Measurements from ENCODE around the gene SCN10A.
A peak's percentile ranks its signal among the peaks of the same experiment; 100 is the strongest.

The SCN10A gene

DNA sequence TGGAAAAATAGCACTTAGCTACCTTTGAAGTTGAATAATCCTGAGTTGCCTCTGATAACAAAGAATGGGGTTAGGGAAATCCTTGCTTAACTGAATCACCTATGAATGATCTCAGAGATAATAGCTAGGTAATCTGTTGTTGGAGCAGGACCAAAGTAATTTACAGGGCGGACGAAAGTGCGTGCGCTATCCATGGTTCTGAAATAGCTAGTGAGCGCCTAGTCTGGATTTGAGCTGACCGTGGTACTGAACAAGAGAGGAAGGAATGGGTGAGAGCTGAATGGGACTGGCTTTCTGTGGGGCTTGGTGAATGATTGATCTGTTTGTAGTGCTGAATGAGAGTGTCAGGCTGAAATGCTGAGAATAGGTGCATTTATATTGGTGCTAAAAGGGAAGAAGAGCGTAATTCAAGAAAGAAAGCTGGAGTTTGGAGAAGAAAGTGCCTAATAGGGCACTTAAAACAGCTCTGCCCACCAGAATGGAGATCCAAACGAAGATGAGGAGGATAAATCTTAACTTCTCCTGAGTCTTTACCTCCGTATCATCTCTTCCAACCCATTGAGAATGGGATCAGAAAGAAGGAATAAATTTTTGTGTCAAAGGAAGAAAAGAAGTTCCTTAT is 10.1 kb downstream of the SCN10A start:
- no CpG with 5 or more reads among the region's 9 CpGs for WGBS (ENCODE audit: extremely low coverage, insufficient coverage, low lambda C conversion rate)
- H2BK15ac ChIP-seq (replicated peaks; ENCODE audit: low read depth), result no peak overlapping the region
- H3K27me3 ChIP-seq (ENCODE audit: insufficient read depth, low read length, poor library complexity), result no peaks in the 10 kb centered on the region
- no peak overlapping the region for H3K4ac ChIP-seq (ENCODE audit: low read depth, low read length)
- H3K79me1 ChIP-seq (ENCODE audit: low read length), result no peaks in the 10 kb centered on the region
- peak; percentile 91 for DNase-seq
- H3K18ac ChIP-seq (ENCODE audit: low read length), result no peak overlapping the region
- H3K4me1 ChIP-seq (ENCODE audit: control insufficient read depth, low read depth, low read length), result no peaks in the 10 kb centered on the region
- H3K23ac ChIP-seq (ENCODE audit: low read length), result no peak overlapping the region
- no peak overlapping the region for H3K4me2 ChIP-seq (ENCODE audit: low read length)
- H4K8ac ChIP-seq (ENCODE audit: low read depth, low read length), result no peak overlapping the region
- H3K9ac ChIP-seq (ENCODE audit: low read length), result no peak overlapping the region
- no peak overlapping the region for H2AK5ac ChIP-seq (ENCODE audit: low read length)
- H3K79me2 ChIP-seq (ENCODE audit: control insufficient read depth, insufficient read depth, low read length), result no peaks in the 10 kb centered on the region
- H3K27ac ChIP-seq (ENCODE audit: low read depth, low read length), result no peak overlapping the region
- no peak overlapping the region for H3K4me3 ChIP-seq (ENCODE audit: low read length)
- H3K56ac ChIP-seq (ENCODE audit: low read length), result no peak overlapping the region
- H3K36me3 ChIP-seq (ENCODE audit: control insufficient read depth, insufficient read depth, low read length), result no peaks in the 10 kb centered on the region
- H2BK120ac ChIP-seq (ENCODE audit: low read depth, low read length), result no peak overlapping the region
- H2BK5ac ChIP-seq (ENCODE audit: low read length), result no peak overlapping the region
- H4K5ac ChIP-seq (ENCODE audit: low read length), result no peak overlapping the region

DNA sequence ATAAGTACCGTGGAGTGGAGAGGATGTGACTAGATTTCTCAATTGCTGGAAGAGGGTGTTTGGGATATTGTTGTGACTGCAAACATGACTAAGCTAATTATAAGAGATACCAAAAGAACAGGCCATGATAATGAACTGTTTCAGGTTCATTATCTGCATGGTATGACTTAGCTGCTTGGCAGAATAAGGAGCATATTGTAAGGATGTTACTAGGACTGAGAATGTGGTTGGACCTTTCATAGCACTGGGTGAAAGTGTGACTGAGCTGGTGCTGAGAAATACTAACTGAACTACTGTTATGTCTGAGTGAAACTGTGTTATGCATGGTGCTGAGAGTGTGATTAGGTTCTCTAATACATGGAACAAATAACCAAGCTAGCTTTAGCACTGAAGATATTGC is 11.0 kb downstream of the SCN10A start:
- Histone ChIP-seq H3K4me2 (ENCODE audit: low read length) (no peak overlapping the region), H3K27me3 (ENCODE audit: insufficient read depth, low read length, poor library complexity) (no peaks in the 10 kb centered on the region), H3K36me3 (ENCODE audit: control insufficient read depth, insufficient read depth, low read length) (no peaks in the 10 kb centered on the region), H2BK15ac (replicated peaks; ENCODE audit: low read depth) (no peak overlapping the region), H3K23ac (ENCODE audit: low read length) (no peak overlapping the region), H4K8ac (ENCODE audit: low read depth, low read length) (no peak overlapping the region), H3K4ac (ENCODE audit: low read depth, low read length) (no peak overlapping the region), H3K18ac (ENCODE audit: low read length) (no peak overlapping the region), H3K9ac (ENCODE audit: low read length) (no peak overlapping the region), H3K56ac (ENCODE audit: low read length) (no peak overlapping the region), H4K5ac (ENCODE audit: low read length) (no peak overlapping the region), H2BK120ac (ENCODE audit: low read depth, low read length) (no peak overlapping the region), H3K79me1 (ENCODE audit: low read length) (no peaks in the 10 kb centered on the region), H3K79me2 (ENCODE audit: control insufficient read depth, insufficient read depth, low read length) (no peaks in the 10 kb centered on the region), H3K27ac (ENCODE audit: low read depth, low read length) (no peak overlapping the region), H3K4me3 (ENCODE audit: low read length) (no peak overlapping the region), H3K4me1 (ENCODE audit: control insufficient read depth, low read depth, low read length) (no peaks in the 10 kb centered on the region), H2AK5ac (ENCODE audit: low read length) (no peak overlapping the region), H2BK5ac (ENCODE audit: low read length) (no peak overlapping the region)
- DNase-seq, result no peak
- no CpG with 5 or more reads among the region's 1 CpG for WGBS (ENCODE audit: extremely low coverage, insufficient coverage, low lambda C conversion rate)

- Histone ChIP-seq H3K79me1 (ENCODE audit: low read length) (no peaks in the 10 kb centered on the region), H2AK5ac (ENCODE audit: low read length) (no peak overlapping the region), H2BK15ac (replicated peaks; ENCODE audit: low read depth) (no peak overlapping the region), H3K27ac (ENCODE audit: low read depth, low read length) (no peak overlapping the region), H3K4ac (ENCODE audit: low read depth, low read length) (no peak overlapping the region), H3K9ac (ENCODE audit: low read length) (no peak overlapping the region), H3K79me2 (ENCODE audit: control insufficient read depth, insufficient read depth, low read length) (no peaks in the 10 kb centered on the region), H4K5ac (ENCODE audit: low read length) (no peak overlapping the region), H3K4me1 (ENCODE audit: control insufficient read depth, low read depth, low read length) (no peaks in the 10 kb centered on the region), H4K8ac (ENCODE audit: low read depth, low read length) (no peak overlapping the region), H2BK120ac (ENCODE audit: low read depth, low read length) (no peak overlapping the region), H3K36me3 (ENCODE audit: control insufficient read depth, insufficient read depth, low read length) (no peaks in the 10 kb centered on the region), H3K23ac (ENCODE audit: low read length) (no peak overlapping the region), H3K18ac (ENCODE audit: low read length) (no peak overlapping the region), H3K27me3 (ENCODE audit: insufficient read depth, low read length, poor library complexity) (no peaks in the 10 kb centered on the region), H3K56ac (ENCODE audit: low read length) (no peak overlapping the region), H3K4me3 (ENCODE audit: low read length) (no peak overlapping the region), H3K4me2 (ENCODE audit: low read length) (no peak overlapping the region), H2BK5ac (ENCODE audit: low read length) (no peak overlapping the region)
- WGBS (ENCODE audit: extremely low coverage, insufficient coverage, low lambda C conversion rate), result no CpG with 5 or more reads among the region's 1 CpG
- no peak for DNase-seq
Measured at GRCh38 chr3:38800511-38800910, 15.5 kb downstream of the SCN10A start.

- Histone ChIP-seq H4K8ac (ENCODE audit: low read depth, low read length) (no peak overlapping the region), H3K4me1 (ENCODE audit: control insufficient read depth, low read depth, low read length) (no peaks in the 10 kb centered on the region), H3K27ac (ENCODE audit: low read depth, low read length) (no peak overlapping the region), H3K79me2 (ENCODE audit: control insufficient read depth, insufficient read depth, low read length) (no peaks in the 10 kb centered on the region), H3K56ac (ENCODE audit: low read length) (no peak overlapping the region), H3K4ac (ENCODE audit: low read depth, low read length) (no peak overlapping the region), H2AK5ac (ENCODE audit: low read length) (no peak overlapping the region), H3K23ac (ENCODE audit: low read length) (no peak overlapping the region), H4K5ac (ENCODE audit: low read length) (no peak overlapping the region), H2BK120ac (ENCODE audit: low read depth, low read length) (no peak overlapping the region), H3K27me3 (ENCODE audit: insufficient read depth, low read length, poor library complexity) (no peaks in the 10 kb centered on the region), H3K18ac (ENCODE audit: low read length) (no peak overlapping the region), H3K4me2 (ENCODE audit: low read length) (no peak overlapping the region), H3K79me1 (ENCODE audit: low read length) (no peaks in the 10 kb centered on the region), H2BK15ac (replicated peaks; ENCODE audit: low read depth) (no peak overlapping the region), H2BK5ac (ENCODE audit: low read length) (no peak overlapping the region), H3K4me3 (ENCODE audit: low read length) (no peak overlapping the region), H3K36me3 (ENCODE audit: control insufficient read depth, insufficient read depth, low read length) (no peaks in the 10 kb centered on the region), H3K9ac (ENCODE audit: low read length) (no peak overlapping the region)
- DNase-seq, result no peak
- no CpG with 5 or more reads among the region's 8 CpGs for WGBS (ENCODE audit: extremely low coverage, insufficient coverage, low lambda C conversion rate)
Measured at GRCh38 chr3:38793721-38794120, 22.3 kb downstream of the SCN10A start.

GRCh38 chr3:38792983-38793382 is 23.0 kb downstream of the SCN10A start:
- H3K79me2 ChIP-seq (ENCODE audit: control insufficient read depth, insufficient read depth, low read length), result no peaks in the 10 kb centered on the region
- no peak overlapping the region for H2BK120ac ChIP-seq (ENCODE audit: low read depth, low read length)
- no peaks in the 10 kb centered on the region for H3K27me3 ChIP-seq (ENCODE audit: insufficient read depth, low read length, poor library complexity)
- no peak overlapping the region for H3K23ac ChIP-seq (ENCODE audit: low read length)
- no peak overlapping the region for H4K8ac ChIP-seq (ENCODE audit: low read depth, low read length)
- no peaks in the 10 kb centered on the region for H3K4me1 ChIP-seq (ENCODE audit: control insufficient read depth, low read depth, low read length)
- H3K36me3 ChIP-seq (ENCODE audit: control insufficient read depth, insufficient read depth, low read length), result no peaks in the 10 kb centered on the region
- no peak overlapping the region for H3K18ac ChIP-seq (ENCODE audit: low read length)
- H3K4me3 ChIP-seq (ENCODE audit: low read length), result no peak overlapping the region
- H3K79me1 ChIP-seq (ENCODE audit: low read length), result no peaks in the 10 kb centered on the region
- no peak for DNase-seq
- H3K4ac ChIP-seq (ENCODE audit: low read depth, low read length), result no peak overlapping the region
- H2AK5ac ChIP-seq (ENCODE audit: low read length), result no peak overlapping the region
- no peak overlapping the region for H2BK15ac ChIP-seq (replicated peaks; ENCODE audit: low read depth)
- H4K5ac ChIP-seq (ENCODE audit: low read length), result no peak overlapping the region
- no CpG with 5 or more reads among the region's 1 CpG for WGBS (ENCODE audit: extremely low coverage, insufficient coverage, low lambda C conversion rate)
- no peak overlapping the region for H3K9ac ChIP-seq (ENCODE audit: low read length)
- no peak overlapping the region for H3K27ac ChIP-seq (ENCODE audit: low read depth, low read length)
- H3K4me2 ChIP-seq (ENCODE audit: low read length), result no peak overlapping the region
- H2BK5ac ChIP-seq (ENCODE audit: low read length), result no peak overlapping the region
- no peak overlapping the region for H3K56ac ChIP-seq (ENCODE audit: low read length)

- Histone ChIP-seq H3K4me2 (ENCODE audit: low read length) (no peak overlapping the region), H3K56ac (ENCODE audit: low read length) (no peak overlapping the region), H3K27ac (ENCODE audit: low read depth, low read length) (no peak overlapping the region), H4K8ac (ENCODE audit: low read depth, low read length) (no peak overlapping the region), H2BK120ac (ENCODE audit: low read depth, low read length) (no peak overlapping the region), H4K5ac (ENCODE audit: low read length) (no peak overlapping the region), H3K4me3 (ENCODE audit: low read length) (no peak overlapping the region), H3K79me2 (ENCODE audit: control insufficient read depth, insufficient read depth, low read length) (no peaks in the 10 kb centered on the region), H2BK5ac (ENCODE audit: low read length) (no peak overlapping the region), H2BK15ac (replicated peaks; ENCODE audit: low read depth) (no peak overlapping the region), H3K18ac (ENCODE audit: low read length) (no peak overlapping the region), H3K4ac (ENCODE audit: low read depth, low read length) (no peak overlapping the region), H3K4me1 (ENCODE audit: control insufficient read depth, low read depth, low read length) (no peaks in the 10 kb centered on the region), H3K27me3 (ENCODE audit: insufficient read depth, low read length, poor library complexity) (no peaks in the 10 kb centered on the region), H3K23ac (ENCODE audit: low read length) (no peak overlapping the region), H3K79me1 (ENCODE audit: low read length) (no peaks in the 10 kb centered on the region), H3K36me3 (ENCODE audit: control insufficient read depth, insufficient read depth, low read length) (no peaks in the 10 kb centered on the region), H3K9ac (ENCODE audit: low read length) (no peak overlapping the region), H2AK5ac (ENCODE audit: low read length) (no peak overlapping the region)
- WGBS (ENCODE audit: extremely low coverage, insufficient coverage, low lambda C conversion rate), result no CpG with 5 or more reads among the region's 4 CpGs
- peak; percentile 53 for DNase-seq
Measured at GRCh38 chr3:38782148-38782547, 33.9 kb downstream of the SCN10A start.
